Naive B cell (primary cell): Measurements from ENCODE around the gene VASN. TPM values are rescaled to one million over a fixed set of nuclear protein-coding genes. Genes with fewer than 3 reads are reported as not detected.

Experiments
- ATAC-seq, 2 donors: fragments of 150-1000 bp; cut with Tn5 transposase; 2 replicates each; pipeline ENCODE4 v1.10.0; 2021; ENCODE audit warnings: low read depth in 2 of 2, mild to moderate bottlenecking in 2 of 2, moderate library complexity in 2 of 2
- DNase-seq: peaks from one replicate; pipeline ENCODE4 v3.0.0; 2022
- H3K27ac Mint-ChIP-seq, 6 donors: one replicate each; pipeline ENCODE4 v1.8.0; 2020 to 2022; ENCODE audit warnings: mild to moderate bottlenecking in 6 of 6, mixed read lengths in 6 of 6, moderate library complexity in 5 of 6, inconsistent platforms in 2 of 6
- H3K27me3 Mint-ChIP-seq, 3 donors: one replicate each; pipeline ENCODE4 v1.8.0; 2021 to 2022; ENCODE audit warnings: mixed read lengths in 3 of 3, mild to moderate bottlenecking in 1 of 3
- H3K36me3 Mint-ChIP-seq, 2 donors: one replicate each; pipeline ENCODE4 v1.8.0; 2020 to 2022; ENCODE audit warnings: mixed read lengths in 2 of 2, inconsistent platforms in 1 of 2, mild to moderate bottlenecking in 1 of 2
- H3K4me1 Mint-ChIP-seq, 3 donors: one replicate each; pipeline ENCODE4 v1.8.0; 2020 to 2022; ENCODE audit warnings: mixed read lengths in 3 of 3, inconsistent platforms in 1 of 3, mild to moderate bottlenecking in 1 of 3, moderate library complexity in 1 of 3
- H3K4me3 Mint-ChIP-seq, 8 donors: one replicate each; pipeline ENCODE4 v1.8.0; 2020 to 2022; ENCODE audit warnings: mild to moderate bottlenecking in 8 of 8, mixed read lengths in 8 of 8, moderate library complexity in 8 of 8, inconsistent platforms in 2 of 8
- H3K9me3 Mint-ChIP-seq, 7 donors: one replicate each; pipeline ENCODE4 v1.8.0; 2020 to 2022; ENCODE audit warnings: mixed read lengths in 7 of 7, mild to moderate bottlenecking in 5 of 7, inconsistent platforms in 2 of 7, moderate library complexity in 1 of 7
- polyA plus RNA-seq, 6 donors: library from polyadenylated mRNA; unstranded; fragments of 300-500 nt; fragmentation: Illumina TruSeq; gene quantifications; one replicate each; pipeline ENCODE4 v1.2.3, GENCODE V29; 2021; ENCODE audit warnings: low read depth in 6 of 6

VASN gene
- polyA plus RNA-seq: under 1 TPM in 3 of 6 donors, not detected in 3; 0.13 to 0.21 (median 0.16) TPM

DNA sequence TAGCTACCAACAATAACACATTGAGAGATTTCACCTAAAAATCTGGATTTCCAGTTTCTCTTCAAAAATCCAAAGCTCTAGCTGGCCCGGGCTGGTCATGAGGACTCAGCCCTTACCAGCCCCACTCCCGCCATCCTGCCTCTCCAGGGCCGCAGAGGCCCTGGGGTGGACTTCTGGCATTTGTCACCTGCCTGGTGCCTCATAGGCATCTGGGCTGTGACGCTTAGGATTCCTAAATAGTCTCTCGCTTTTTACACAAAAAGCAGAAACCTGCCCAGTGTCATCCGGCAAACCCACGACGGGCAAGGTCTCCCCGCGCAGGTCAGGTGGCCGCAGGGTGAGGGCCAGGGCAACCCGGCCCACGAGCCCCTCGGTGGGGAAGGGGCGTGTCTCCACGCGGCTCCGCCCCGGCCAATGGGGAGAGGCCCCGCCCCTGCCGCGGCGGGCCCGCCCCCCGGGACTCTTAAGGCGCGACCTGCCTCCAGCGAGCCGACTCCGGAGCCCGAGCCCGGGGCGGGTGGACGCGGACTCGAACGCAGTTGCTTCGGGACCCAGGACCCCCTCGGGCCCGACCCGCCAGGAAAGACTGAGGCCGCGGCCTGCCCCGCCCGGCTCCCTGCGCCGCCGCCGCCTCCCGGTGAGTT is at the start of gene VASN:
Gene VASN, plus strand, starts transcription at position 492 of the 644 bp plus-strand sequence. CDS start 9,030 bp downstream, outside the sequence.
- ATAC-seq (peak; percentile 84 to 88), DNase-seq (peak; percentile 75)
- no peaks in the 10 kb centered on the region for H3K9me3 Mint-ChIP-seq
- H3K4me3 Mint-ChIP-seq: peak within 1 kb of the TSS; percentile 33 to 89 (median 84)
- no peaks in the 10 kb centered on the region for H3K36me3 Mint-ChIP-seq
- H3K4me1 Mint-ChIP-seq: peaks cover 8 to 26% (median 22%) of the 10 kb centered on the region in 3 donors
- H3K27me3 Mint-ChIP-seq: no peaks in the 10 kb centered on the region
- H3K27ac Mint-ChIP-seq: peak within 1 kb of the TSS in 2 of 6 donors; percentile 43 to 73

DNA sequence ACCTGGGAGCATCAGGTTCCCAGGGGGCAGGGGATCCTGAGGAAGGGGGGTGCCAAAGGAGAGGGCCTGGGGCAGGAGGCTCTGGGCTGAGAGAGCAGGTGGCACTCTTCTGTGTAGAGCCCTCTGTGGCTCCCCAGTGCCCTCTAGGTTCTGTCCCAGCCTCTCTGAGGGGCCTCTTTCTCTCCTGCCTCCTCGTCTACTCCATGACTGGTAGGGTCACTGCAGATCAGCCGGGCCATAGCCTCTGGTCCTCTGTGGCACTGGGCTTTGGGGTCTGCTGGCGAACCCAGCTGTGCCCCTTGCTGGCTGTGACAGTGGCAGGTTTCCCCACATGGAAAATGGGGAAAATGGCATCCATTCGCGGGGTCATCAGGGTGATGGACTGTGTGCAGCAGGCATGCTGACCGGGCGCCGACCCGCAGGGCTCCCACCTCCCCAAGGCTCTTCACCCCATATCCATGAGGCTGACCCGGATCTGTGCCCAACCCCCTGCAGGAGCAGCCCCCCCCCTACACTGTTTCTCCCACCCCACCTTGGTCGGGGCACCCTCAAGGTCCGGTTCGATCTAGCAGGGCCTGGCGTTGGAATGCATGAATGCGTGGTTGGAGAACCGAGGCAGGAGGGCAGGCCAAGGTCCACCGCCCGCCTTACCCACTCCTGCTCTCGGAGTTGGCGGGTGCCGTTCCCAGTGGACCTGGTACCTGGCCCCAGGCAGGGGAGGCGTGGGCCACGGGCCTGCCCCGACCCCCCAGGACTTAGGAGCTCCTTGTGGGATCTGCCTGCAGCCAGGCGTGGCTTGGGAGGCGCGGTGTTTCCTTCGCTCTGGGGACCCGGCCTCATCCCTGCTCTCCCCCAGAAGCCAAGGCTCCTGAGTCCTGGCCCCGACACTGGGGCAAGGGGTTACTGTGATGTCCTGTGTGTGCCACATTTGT is 49.3 kb upstream of the VASN start:
- ATAC-seq (no peak), DNase-seq (no peak)
- peaks cover 0 to 11% (median 0%) of the 10 kb centered on the region in 3 donors for H3K27me3 Mint-ChIP-seq
- H3K36me3 Mint-ChIP-seq: no peaks in the 10 kb centered on the region
- no peak overlapping the region for H3K4me3 Mint-ChIP-seq
- no peaks in the 10 kb centered on the region for H3K9me3 Mint-ChIP-seq
- peak overlapping the region in 1 of 6 donors; percentile 43 for H3K27ac Mint-ChIP-seq
- peaks cover 8 to 17% (median 16%) of the 10 kb centered on the region in 3 donors for H3K4me1 Mint-ChIP-seq

DNA sequence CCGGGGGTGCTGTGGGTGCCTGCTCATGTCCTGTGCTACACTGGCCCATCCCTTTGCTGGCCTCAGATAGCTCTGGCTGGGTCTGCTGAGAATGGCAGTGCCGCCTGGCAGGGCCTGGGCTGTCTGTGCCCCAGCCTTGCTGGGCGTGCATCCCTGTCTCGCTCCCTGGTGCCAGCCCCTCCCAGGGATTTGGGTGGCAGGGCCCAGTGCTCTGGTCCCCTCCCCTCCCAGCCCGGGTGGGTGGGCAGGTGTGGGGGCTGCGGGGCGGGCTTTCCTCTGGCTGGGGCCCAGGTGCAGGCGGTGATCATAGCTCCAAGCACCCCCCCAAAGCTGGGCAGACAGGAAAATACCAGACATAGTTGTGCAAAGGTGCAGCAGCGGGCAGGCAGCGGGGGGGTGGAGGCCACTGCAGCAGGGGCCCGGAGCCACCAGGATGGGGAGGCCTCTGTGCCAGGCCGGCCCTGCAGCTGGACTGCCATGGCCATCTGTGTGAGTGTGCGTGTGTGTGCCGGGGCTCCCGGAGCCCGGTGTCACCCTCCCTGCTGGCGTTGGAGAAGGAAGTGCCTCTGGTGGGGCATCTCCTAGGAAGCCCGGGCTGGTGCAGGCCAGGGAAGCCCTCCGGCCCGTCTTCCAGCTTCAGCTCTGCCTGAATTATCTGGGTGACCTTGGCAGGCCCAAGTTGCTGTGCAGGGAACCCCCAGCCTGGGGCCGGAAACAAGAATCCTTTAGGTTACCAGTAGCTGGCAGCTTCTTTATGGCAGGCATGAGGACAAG is 48.4 kb upstream of the VASN start:
- Mint-ChIP-seq H3K4me1 (peaks cover 8 to 20% (median 16%) of the 10 kb centered on the region in 3 donors), H3K9me3 (no peaks in the 10 kb centered on the region), H3K4me3 (peak overlapping the region in 1 of 8 donors; percentile 15), H3K36me3 (no peaks in the 10 kb centered on the region), H3K27ac (peak overlapping the region in 1 of 6 donors; percentile 43), H3K27me3 (peaks cover 0 to 6% (median 0%) of the 10 kb centered on the region in 3 donors)
- ATAC-seq (no peak), DNase-seq (no peak)

DNA sequence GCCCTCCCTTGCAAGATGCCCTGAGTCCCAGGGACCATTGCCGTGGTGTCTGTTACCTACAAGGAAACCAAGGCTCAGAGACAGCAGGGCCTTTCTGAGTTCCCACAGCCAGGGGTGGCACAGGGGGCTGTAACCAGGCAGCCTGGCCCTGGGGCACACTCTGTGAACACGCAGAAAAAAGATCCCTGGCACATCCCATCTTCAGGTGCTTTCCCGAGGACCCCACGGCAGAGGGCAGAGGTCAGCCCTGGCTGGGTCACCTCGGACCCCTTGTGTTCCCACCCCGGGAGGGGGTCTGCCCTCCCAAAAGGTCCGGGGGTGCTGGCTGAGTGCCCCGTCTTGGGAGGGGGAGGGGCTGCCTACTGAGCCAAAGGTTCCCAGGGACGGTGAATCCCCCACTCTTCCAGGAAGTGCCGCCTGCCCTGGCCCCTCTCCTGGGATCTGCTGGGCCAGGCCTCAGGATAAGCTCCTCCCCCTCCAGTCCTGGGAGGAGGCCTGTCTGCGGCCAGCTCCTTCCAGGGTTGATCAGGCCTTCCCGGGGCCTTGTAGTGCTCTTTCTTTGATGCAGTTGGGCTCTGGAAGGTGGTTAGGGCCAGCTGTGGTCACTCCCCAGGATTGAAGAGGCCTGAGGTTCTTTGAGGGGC is 47.7 kb upstream of the VASN start:
- H3K27ac Mint-ChIP-seq: no peak overlapping the region
- ATAC-seq: no peak
- H3K27me3 Mint-ChIP-seq: no peaks in the 10 kb centered on the region
- no peak for DNase-seq
- H3K9me3 Mint-ChIP-seq: no peaks in the 10 kb centered on the region
- H3K36me3 Mint-ChIP-seq: no peaks in the 10 kb centered on the region
- H3K4me1 Mint-ChIP-seq: peaks cover 8 to 20% (median 12%) of the 10 kb centered on the region in 3 donors
- peak overlapping the region in 1 of 8 donors; percentile 15 for H3K4me3 Mint-ChIP-seq

DNA sequence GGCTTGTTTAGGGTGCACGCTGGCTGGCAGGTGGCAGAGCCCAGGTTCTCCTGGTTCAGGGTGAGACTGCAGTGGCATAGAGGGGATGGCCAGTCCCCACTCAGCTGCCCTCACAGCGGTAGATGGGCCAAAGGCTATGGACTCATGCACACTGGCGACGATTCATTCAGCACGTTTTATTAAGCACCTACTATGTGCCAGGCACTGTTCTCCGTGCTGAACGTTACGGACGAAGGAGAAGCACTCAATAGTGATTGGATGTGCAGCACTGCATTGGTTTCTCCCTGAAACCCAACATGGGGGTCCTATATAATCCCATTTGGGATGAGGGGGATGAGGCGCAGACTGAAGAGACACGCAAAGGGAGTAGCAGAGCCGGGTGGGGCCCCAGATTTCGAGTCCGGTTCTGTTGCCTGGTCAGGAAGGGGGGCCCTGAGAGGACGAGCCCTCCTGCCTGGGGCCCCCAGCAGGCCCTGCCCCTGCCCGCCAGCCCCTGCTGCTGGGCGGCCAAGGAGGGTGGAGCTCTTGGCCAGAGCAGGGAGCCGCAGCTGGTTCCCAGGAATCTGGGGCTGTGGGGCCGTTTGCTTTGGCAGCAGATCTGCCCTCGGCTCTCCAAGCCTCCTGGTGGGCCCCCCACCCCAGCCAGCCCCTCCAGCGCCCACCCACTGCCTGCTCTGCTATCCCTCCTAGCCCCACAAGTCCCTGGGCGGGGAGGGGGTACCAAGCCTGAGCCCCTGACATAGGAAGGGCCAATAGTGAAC is 47.0 kb upstream of the VASN start:
- Mint-ChIP-seq H3K36me3 (no peaks in the 10 kb centered on the region), H3K4me1 (peaks cover 4 to 13% (median 13%) of the 10 kb centered on the region in 3 donors), H3K9me3 (no peaks in the 10 kb centered on the region), H3K4me3 (peak overlapping the region in 1 of 8 donors; percentile 23), H3K27ac (no peak overlapping the region), H3K27me3 (no peaks in the 10 kb centered on the region)
- ATAC-seq: no peak
- no peak for DNase-seq

DNA sequence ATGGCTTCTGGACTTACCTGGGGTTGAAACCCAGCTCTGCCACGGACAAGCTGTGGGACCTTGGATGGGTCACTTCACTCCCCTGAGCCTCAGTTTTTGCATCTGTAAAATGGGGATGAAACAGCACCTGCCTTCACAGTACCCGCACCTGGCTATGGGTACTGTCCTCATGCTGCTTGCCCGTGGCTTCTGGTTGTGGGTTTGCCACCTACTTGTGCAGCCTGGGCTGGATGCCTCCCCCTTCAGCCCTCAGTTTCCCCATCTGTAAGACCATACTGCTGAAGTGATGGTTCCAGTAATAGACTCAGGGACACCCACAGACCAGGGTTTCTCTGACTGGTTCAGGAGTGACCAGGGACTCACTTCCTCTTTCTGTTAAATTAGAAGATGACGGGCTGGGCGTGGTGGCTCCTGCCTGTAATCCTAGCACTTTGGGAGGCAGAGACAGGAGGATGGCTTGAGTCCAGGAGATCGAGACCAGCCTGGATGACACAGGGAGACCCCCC is 46.3 kb upstream of the VASN start:
- DNase-seq (peak; percentile 23), ATAC-seq (peak; percentile 30 to 33)
- no peaks in the 10 kb centered on the region for H3K36me3 Mint-ChIP-seq
- peak overlapping the region in 1 of 6 donors; percentile 15 for H3K27ac Mint-ChIP-seq
- H3K27me3 Mint-ChIP-seq: no peaks in the 10 kb centered on the region
- peak overlapping the region in 5 of 8 donors; percentile 8 to 75 (median 45) for H3K4me3 Mint-ChIP-seq
- peaks cover 4 to 17% (median 13%) of the 10 kb centered on the region in 3 donors for H3K4me1 Mint-ChIP-seq
- H3K9me3 Mint-ChIP-seq: no peaks in the 10 kb centered on the region

DNA sequence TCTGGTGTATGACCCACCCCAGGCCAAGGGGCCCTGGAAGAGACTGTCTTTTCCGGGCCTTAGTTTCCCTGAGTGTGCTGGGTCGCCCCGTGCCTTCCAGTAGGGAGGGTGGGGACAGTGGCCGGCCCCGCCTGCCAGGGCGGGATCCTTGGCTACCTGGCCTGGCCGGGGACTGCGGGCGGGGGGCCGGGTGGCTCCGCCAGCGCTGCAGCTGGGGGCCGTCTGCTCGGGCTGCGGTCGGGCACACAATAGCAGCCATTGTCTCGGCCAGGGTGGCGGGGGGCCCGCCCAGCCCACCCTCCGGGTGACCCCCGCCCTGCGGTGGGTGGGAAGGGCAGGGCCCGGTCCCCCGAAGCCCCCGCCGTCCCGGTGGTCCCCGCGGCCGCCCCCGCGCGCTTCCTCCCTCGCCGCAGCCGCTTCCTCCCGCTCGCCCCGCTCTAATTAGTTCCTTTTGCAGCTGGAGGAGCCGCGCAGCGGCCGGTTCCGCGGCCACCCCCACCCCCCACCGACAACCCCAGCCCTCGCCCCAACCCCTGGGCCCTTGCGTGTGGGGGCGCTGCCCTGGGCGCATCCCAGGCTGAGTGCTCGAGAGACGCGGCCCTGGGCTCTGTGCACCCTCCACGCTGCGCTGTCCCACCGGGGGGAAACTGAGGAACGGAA is 44.1 kb upstream of the VASN start:
- ATAC-seq (peak; percentile 26 to 31), DNase-seq (no peak)
- H3K9me3 Mint-ChIP-seq: no peaks in the 10 kb centered on the region
- H3K27me3 Mint-ChIP-seq: peaks cover 0 to 4% (median 0%) of the 10 kb centered on the region in 3 donors
- H3K36me3 Mint-ChIP-seq: no peaks in the 10 kb centered on the region
- H3K4me1 Mint-ChIP-seq: peaks cover 4 to 17% (median 13%) of the 10 kb centered on the region in 3 donors
- H3K27ac Mint-ChIP-seq: no peak overlapping the region
- H3K4me3 Mint-ChIP-seq: peak overlapping the region in 5 of 8 donors; percentile 42 to 81 (median 76)

DNA sequence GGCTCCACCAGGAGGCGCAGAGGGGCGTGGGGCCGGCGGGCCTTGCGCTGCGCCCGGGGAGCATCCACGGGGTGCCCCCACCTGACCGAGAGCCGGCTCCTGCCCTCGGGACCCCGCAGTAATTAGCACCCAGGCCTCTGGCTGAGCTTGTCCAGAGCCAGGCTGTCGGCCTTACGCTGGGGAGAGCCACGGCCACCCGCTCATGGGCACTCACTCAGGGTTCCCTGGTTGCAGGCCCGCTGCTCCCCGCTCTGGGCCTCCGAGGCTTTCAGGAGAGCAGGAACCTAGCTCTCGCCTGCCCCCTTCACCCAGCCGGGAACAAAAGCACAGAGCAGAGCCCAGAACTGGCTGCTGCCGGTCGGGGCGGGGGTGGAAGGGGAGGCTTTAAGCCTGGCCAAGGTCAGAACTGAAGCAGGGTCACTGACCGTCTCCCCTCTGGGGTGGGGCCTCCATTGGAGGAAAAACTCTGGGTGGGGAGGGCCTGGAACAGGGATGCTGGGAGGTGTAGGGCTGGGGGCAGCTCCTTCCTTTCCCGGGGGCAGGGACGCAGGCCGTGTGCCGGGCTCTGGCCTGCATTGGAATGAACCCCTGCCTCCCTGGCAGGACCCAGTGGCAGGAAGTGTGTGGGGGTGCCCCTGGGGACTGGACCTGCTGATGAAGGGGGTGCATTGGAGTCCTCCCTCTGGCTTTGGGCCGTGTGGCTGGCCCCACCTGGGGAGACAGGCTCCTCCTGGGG is 43.4 kb upstream of the VASN start:
- peak; percentile 46 for DNase-seq
- Mint-ChIP-seq H3K27ac (no peak overlapping the region), H3K9me3 (no peaks in the 10 kb centered on the region), H3K36me3 (no peaks in the 10 kb centered on the region), H3K4me3 (peak overlapping the region; percentile 38 to 81 (median 73)), H3K4me1 (peaks cover 4 to 17% (median 13%) of the 10 kb centered on the region in 3 donors), H3K27me3 (peaks cover 0 to 4% (median 0%) of the 10 kb centered on the region in 3 donors)
- peak; percentile 73 for ATAC-seq

DNA sequence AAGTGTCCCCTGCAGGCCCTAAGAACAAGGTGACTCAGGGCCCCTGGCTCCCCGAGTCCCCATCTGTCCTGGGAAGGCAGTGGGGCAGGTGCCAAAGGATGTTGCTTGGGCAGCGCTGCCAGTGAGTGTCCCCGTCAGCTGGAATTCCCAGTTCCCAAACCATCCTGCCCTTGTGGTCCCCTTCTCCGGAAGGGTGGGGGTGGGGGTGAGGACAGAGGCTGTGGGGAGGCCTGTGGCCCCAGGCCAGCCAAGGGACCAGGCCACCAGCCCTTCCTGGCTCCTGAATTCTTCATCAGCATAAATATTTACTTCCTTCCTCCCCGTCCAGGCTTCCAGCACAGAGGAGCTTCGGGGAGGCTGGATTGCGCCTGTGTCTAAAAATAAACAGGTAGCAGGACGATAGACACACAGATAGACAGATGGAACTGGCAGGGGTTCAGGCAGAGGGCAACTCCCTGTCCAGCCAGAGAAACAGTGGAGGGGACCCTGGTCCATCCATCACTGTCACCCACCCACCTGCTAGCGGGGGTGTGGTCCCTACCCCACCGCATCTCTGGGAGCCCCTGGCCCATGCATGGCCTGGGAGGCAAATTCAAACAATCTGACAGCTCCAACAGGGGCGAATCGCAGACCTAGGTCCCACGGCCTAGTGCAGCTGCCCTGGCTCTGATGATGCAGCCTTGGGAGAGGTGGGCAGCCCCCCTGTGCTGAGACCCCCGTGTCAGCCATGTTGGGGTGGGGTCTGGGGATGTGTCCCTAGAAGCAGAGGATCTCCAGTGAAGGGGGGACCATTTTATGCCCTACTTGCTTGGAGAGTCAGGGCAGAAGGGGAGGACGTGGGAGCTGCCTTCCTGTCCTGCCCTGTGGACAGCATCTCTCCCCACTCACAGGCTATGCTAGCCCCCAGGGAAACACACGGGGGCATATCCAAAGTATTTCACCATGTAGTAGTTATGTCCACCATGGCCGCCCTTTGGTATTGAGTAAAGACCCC is 42.6 kb upstream of the VASN start:
- Mint-ChIP-seq H3K36me3 (no peaks in the 10 kb centered on the region), H3K4me3 (peak overlapping the region in 5 of 8 donors; percentile 39 to 81 (median 70)), H3K27ac (no peak overlapping the region), H3K9me3 (no peaks in the 10 kb centered on the region), H3K4me1 (peaks cover 4 to 17% (median 13%) of the 10 kb centered on the region in 3 donors), H3K27me3 (peaks cover 0 to 4% (median 0%) of the 10 kb centered on the region in 3 donors)
- DNase-seq: no peak
- no peak for ATAC-seq

DNA sequence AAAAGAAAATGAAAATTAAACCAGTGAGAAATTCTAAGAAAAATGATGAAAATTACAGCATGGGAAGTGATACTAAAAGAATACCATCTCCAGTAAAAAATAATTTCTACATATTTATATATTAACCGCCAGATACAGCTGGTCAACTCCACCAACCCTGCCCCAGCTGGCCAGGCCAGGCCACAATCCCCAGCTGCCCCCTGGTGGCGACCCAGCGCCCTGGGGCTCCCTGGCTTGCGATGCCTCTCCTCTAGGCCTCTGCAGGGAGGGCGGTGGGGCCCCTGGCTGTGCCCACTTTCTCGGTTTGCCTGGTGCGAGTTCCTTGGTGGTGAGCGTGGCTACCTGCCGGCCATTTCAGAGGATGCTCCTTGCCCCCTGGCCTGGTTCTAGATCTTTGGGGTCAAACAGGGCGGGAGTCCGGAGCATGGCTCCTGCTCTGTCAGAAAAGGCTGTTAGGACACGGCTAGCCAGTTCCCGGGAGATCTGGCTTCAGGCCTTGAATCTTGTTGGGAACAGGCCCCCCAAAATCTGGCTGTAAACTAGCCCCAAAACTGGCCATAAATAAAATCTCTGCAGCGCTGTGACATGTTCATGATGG is 41.3 kb upstream of the VASN start:
- DNase-seq: peak; percentile 66
- no peak overlapping the region for H3K27ac Mint-ChIP-seq

More for the DNA sequence above, 41.3 kb upstream of the VASN start:
- Mint-ChIP-seq H3K36me3 (no peaks in the 10 kb centered on the region), H3K9me3 (no peaks in the 10 kb centered on the region), H3K4me1 (peaks cover 2 to 16% (median 10%) of the 10 kb centered on the region in 3 donors), H3K4me3 (peak overlapping the region in 1 of 8 donors; percentile 47), H3K27me3 (peaks cover 0 to 4% (median 0%) of the 10 kb centered on the region in 3 donors)
- peak; percentile 70 to 72 for ATAC-seq
